AG04450 (cell line): ENCODE measurements around the gene KCND2. TPM values are rescaled to one million over a fixed set of nuclear protein-coding genes. Genes with fewer than 3 reads are reported as not detected.

Source experiments
- CTCF ChIA-PET: fragments of 300-600, 350-600 bp; formaldehyde crosslinking; extraction: SDS; loops from one replicate; lab custom pipeline; 2022; ENCODE audit warnings: antibody characterized with exemption, inconsistent platforms; lab: Charles Lee
- POLR2A ChIA-PET: fragments of 350-600 bp; formaldehyde crosslinking; extraction: SDS; loops from one replicate; lab custom pipeline; 2021; ENCODE audit warnings: antibody characterized with exemption, inconsistent platforms; lab: Yijun Ruan, JAX
- DNase-seq: peaks from one replicate; pipeline ENCODE4 v3.0.0-alpha.2; 2011; ENCODE audit warnings: low read depth, low spot score
- H3K27ac ChIP-seq: one replicate; pipeline ENCODE4 v1.5.1; 2012; ENCODE audit warnings: low read depth, low read length, control low read depth
- H3K27me3 ChIP-seq: one replicate; pipeline ENCODE4 v1.6.0; 2012; ENCODE audit warnings: low read length; ENCODE audit not compliant: control insufficient read depth, insufficient read depth
- H3K4me3 ChIP-seq: 2 replicates; pipeline ENCODE4 v1.5.1; 2011; ENCODE audit warnings: mild to moderate bottlenecking, low read depth, low read length, control low read depth
- H3K9me3 ChIP-seq: 2 replicates; pipeline ENCODE4 v1.5.1; 2012; ENCODE audit warnings: low read length; ENCODE audit not compliant: control insufficient read depth, insufficient read depth
- polyA plus RNA-seq: library from polyadenylated mRNA; depleted of rRNA; stranded (reverse); fragments of >200 nt; gene quantifications from 2 replicates; pipeline ENCODE4 v1.2.3, GENCODE V29; 2011
- TF ChIP-seq, protein P1 (sequence below): IDR thresholded peaks from 2 replicates; pipeline ENCODE4 v1.5.1; 2011; ENCODE audit warnings: low read depth, low read length, control low read depth, inconsistent platforms

Gene KCND2
- polyA plus RNA-seq, 1 experiment = 0.12 TPM

DNA sequence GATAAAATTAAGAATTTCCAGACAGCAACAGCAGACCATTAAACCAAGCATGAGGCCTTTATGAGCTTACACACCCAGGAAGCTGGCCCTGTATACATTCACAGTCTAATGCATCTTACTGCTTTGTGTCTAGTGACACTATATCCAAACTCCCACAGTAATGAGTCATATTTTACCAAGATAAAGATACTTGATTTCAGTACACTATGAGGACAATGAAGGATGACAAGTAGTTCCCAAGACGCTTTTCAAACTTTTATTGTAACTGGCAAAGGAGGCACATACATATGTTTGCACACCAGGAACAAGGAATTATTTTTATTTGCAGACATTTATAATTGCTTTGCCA, 437.0 kb downstream of the KCND2 start:
- DNase-seq = no peak
- Histone ChIP-seq H3K4me3 (no peak overlapping the region), H3K27ac (no peak overlapping the region), H3K9me3 (no peaks in the 10 kb centered on the region), H3K27me3 (no peaks in the 10 kb centered on the region)
- ChIA-PET POLR2A (no interaction called here), CTCF (interaction anchor here (4.1 kb wide), 1 partner anchor 16 kb away, joined by 21 read pairs; no protein-coding TSS in a partner anchor)
- TF ChIP-seq, protein P1, sequence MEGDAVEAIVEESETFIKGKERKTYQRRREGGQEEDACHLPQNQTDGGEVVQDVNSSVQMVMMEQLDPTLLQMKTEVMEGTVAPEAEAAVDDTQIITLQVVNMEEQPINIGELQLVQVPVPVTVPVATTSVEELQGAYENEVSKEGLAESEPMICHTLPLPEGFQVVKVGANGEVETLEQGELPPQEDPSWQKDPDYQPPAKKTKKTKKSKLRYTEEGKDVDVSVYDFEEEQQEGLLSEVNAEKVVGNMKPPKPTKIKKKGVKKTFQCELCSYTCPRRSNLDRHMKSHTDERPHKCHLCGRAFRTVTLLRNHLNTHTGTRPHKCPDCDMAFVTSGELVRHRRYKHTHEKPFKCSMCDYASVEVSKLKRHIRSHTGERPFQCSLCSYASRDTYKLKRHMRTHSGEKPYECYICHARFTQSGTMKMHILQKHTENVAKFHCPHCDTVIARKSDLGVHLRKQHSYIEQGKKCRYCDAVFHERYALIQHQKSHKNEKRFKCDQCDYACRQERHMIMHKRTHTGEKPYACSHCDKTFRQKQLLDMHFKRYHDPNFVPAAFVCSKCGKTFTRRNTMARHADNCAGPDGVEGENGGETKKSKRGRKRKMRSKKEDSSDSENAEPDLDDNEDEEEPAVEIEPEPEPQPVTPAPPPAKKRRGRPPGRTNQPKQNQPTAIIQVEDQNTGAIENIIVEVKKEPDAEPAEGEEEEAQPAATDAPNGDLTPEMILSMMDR = no peak

DNA sequence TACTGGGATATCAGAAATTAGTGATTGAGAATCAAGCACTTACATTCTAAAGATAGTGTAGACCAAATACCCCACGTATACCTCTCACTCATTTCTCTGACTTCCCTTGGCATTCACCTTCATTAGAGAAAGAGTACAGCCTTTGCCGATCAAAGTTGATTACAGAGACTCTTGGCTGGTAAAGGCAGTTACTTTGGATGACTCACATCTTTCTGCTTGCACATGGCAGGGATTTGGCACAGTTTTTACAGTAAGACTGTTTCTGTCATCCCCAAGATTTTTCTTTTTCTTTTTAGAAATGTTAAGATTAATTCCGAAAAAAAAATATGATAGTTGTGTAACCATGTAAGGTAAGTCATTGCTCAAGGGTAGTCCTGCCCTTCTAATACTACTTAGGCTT, 442.0 kb downstream of the KCND2 start:
- Histone ChIP-seq H3K9me3 (no peaks in the 10 kb centered on the region), H3K27ac (no peak overlapping the region), H3K4me3 (no peak overlapping the region), H3K27me3 (no peaks in the 10 kb centered on the region)
- DNase-seq = no peak
- TF ChIP-seq, protein P1 = no peak
- POLR2A ChIA-PET = no interaction called here
- CTCF ChIA-PET = interaction anchor here (1.3 kb wide), 1 partner anchor 11 kb away, joined by 7 read pairs; no protein-coding TSS in a partner anchor

DNA sequence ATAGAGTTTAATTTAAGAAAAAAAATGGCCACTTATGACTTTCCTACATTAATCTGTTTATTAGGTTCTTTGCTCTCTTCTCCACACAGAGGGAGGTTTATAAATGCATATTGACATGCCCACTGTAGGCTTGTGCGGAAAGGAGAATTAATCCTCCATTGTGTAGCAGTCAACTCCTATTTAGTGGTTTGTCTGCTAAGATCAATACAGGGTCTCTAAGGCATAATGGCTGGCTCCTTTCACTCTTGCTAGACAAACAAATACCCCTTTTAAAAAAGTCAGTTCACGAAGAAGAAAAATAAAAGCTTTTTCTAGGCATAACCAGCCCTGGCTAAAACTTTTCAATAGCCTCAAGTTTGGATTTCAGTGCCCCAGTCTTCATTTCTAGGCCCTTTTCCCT, 443.3 kb downstream of the KCND2 start:
- no peak overlapping the region for H3K4me3 ChIP-seq
- no peak for DNase-seq
- no peaks in the 10 kb centered on the region for H3K27me3 ChIP-seq
- no peak overlapping the region for H3K27ac ChIP-seq
- ChIA-PET CTCF (interaction anchor here (1.3 kb wide), 1 partner anchor 9 kb away, joined by 7 read pairs; no protein-coding TSS in a partner anchor), POLR2A (no interaction called here)
- no peaks in the 10 kb centered on the region for H3K9me3 ChIP-seq
- TF ChIP-seq, protein P1 = no peak

DNA sequence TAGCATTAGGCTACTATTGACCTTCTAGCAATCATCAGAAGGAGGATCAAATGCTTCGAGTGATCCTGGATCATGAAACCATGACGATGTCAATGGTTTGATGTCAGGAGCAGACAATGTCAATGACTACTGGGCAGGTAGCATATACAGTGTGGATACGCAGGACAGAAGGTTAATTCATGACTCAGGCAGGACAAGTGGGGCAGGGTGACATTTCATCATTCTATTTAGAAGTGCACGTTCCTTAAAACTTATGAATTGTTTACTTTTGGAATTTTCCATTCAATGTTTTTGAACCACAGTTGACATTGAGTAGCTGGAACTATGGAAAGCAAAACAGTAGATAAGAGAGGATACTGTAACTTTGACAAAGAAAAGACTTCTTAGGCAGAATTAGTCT, 444.2 kb downstream of the KCND2 start:
- TF ChIP-seq, protein P1 = no peak
- no peak for DNase-seq
- H3K27ac ChIP-seq = no peak overlapping the region
- ChIA-PET POLR2A (no interaction called here), CTCF (no interaction called here)
- H3K4me3 ChIP-seq = no peak overlapping the region
- no peaks in the 10 kb centered on the region for H3K27me3 ChIP-seq
- no peaks in the 10 kb centered on the region for H3K9me3 ChIP-seq

DNA sequence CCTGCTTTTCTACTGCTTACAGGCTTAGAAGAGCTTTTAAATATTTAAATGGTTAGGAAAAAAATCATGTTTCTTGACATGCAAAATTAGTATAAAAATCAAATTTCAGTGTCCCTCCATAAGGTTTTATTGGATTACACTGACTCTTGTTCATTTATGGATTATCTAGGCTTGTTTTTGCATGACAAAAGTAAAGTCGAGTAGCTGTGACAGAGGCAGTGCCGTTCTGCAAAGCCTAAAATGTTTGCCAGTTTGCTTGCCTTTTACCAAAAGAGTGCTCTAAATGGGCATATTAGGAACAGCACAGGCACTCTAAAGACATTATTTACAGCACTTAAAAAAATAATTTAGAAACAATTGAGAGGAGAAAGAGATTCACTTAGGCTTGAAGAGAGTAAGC, 445.4 kb downstream of the KCND2 start:
- TF ChIP-seq, protein P1 = no peak
- Histone ChIP-seq H3K27me3 (no peaks in the 10 kb centered on the region), H3K27ac (no peak overlapping the region), H3K4me3 (no peak overlapping the region), H3K9me3 (no peaks in the 10 kb centered on the region)
- ChIA-PET CTCF (interaction anchor here (0.6 to 1.3 kb wide), 3 partner anchors 74 to 446 kb away, joined by 3 to 4 read pairs (median 3); no protein-coding TSS in a partner anchor), POLR2A (no interaction called here)
- no peak for DNase-seq
